ENCODE measurements around the gene GPS2.

GPS2 gene

DNA sequence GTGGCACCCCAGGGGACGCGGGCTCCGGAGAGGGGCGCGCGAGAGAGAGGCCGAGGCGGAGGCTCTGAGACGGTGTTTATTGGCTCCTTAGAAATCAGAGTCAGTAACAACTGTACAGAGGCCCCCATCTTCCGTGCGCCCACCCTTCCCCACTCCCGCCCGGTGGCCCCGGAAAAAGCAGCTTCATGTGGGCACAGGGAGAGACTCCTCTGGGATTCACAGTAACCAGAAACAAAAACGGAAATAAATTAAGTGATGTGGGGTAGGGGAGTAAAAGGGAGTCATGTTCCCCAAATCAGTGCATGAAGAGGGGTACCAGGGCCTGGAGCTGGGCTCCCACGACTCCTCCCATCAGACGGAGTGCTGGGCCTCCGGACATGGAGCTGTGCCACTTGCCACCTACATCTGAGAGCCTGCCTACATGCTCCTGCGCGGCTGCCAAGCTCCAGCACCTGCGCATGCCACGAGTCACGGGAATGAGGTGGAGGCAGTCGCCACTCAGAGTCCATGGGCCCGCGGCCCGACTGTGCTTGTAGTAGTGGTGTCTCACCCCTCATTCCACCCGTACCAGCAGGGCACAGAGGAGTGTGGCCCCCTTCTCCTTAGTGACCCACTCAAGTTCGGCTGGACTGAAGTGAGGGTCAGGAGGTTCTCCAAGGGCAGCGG, 543 bp upstream of the GPS2 start (continued):
- TF ChIP-seq, protein P1, sequence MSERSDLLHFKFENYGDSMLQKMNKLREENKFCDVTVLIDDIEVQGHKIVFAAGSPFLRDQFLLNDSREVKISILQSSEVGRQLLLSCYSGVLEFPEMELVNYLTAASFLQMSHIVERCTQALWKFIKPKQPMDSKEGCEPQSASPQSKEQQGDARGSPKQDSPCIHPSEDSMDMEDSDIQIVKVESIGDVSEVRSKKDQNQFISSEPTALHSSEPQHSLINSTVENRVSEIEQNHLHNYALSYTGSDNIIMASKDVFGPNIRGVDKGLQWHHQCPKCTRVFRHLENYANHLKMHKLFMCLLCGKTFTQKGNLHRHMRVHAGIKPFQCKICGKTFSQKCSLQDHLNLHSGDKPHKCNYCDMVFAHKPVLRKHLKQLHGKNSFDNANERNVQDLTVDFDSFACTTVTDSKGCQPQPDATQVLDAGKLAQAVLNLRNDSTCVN (tag by site-specific recombination; optimal IDR thresholded peaks at IDR 0.05) = no peak
- TF ChIP-seq ZNF843 (tag by site-specific recombination; IDR thresholded peaks at IDR 0.05) (no peak), ZNF521 (tag by site-specific recombination; IDR thresholded peaks at IDR 0.05) (no peak), KLF8 (tag by site-specific recombination; IDR thresholded peaks at IDR 0.05) (no peak; the same call in 1 of the 2 replicates), RBAK (tag by site-specific recombination; IDR thresholded peaks at IDR 0.05) (no peak), ZNF561 (tag by site-specific recombination; IDR thresholded peaks at IDR 0.05; ENCODE audit: borderline replicate concordance) (0 out of 2 replicates have a peak, but pooled peaks have one; percentile 45), ZNF624 (tag by site-specific recombination; IDR thresholded peaks at IDR 0.05) (no peak)

DNA sequence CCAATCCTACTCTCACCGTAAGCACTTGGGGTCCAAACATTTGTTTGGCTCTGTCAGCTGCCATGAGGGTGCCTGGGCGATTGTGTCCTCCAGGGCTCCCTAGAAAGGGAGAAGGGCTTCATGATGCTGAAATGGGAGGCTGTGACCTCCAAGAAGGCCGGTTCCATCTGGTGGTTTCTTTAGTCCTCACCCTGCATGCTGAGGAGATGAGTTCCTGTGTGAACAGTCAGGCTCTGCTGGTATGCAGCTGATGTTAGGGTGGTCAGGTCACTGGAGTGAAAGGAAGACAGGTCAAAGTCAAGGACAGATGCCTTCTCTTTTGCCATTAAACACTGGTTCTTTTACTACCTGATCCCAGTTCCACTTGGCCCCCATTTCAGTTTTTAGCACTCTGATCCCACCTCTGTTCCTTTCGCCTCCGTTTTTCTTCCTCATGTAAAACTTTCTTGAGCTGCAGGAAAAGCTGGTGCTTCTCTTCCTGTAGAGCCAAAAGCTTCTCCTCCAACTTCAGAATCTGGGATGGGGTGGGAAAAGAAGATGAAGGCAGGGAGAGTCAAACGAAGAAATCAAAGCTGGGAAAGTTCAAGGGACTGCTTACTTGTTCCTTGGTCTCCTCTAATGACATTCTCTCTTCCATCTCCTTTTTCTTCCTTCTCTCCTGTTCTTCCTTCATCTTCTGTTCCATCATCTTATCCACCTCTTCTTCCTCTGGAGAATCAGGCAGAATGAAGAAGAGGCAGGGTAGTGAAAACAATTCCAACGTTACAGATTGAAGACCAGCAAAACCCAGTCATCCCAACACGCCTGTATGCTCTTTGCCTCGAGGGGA, 1.1 kb downstream of the GPS2 start:
- ChIA-PET POLR2A (interaction anchor here (0.6 to 4.1 kb wide), 12 partner anchors 8 to 123 kb away, joined by 3 to 42 read pairs (median 4); partner anchors contain the start of genes ACADVL, DLG4, DVL2 and GABARAP), CTCF (interaction anchor here (0.6 to 4.1 kb wide), 11 partner anchors 8 to 1908 kb away, joined by 3 to 22 read pairs (median 5); partner anchors contain the start of genes ACADVL, DLG4 and NEURL4)
- Histone ChIP-seq H3K4me3 (ENCODE audit: low read depth, low read length) (peak overlapping the region; percentile 87), H3K9me3 (ENCODE audit: control insufficient read depth, insufficient read depth, low read depth, low read length) (no peaks in the 10 kb centered on the region), H3K36me3 (ENCODE audit: control insufficient read depth in 2 of 2, insufficient read depth in 1 of 2, low read length in 2 of 2) (peaks cover 46 to 82% of the 10 kb centered on the region in 2 experiments), H3K27ac (ENCODE audit: extremely low read depth, low read depth, low read length) (peak overlapping the region; percentile 98), H3K4me1 (ENCODE audit: control insufficient read depth, insufficient read depth, low read length) (peaks cover 19% of the 10 kb centered on the region)
- TF ChIP-seq, protein P2, sequence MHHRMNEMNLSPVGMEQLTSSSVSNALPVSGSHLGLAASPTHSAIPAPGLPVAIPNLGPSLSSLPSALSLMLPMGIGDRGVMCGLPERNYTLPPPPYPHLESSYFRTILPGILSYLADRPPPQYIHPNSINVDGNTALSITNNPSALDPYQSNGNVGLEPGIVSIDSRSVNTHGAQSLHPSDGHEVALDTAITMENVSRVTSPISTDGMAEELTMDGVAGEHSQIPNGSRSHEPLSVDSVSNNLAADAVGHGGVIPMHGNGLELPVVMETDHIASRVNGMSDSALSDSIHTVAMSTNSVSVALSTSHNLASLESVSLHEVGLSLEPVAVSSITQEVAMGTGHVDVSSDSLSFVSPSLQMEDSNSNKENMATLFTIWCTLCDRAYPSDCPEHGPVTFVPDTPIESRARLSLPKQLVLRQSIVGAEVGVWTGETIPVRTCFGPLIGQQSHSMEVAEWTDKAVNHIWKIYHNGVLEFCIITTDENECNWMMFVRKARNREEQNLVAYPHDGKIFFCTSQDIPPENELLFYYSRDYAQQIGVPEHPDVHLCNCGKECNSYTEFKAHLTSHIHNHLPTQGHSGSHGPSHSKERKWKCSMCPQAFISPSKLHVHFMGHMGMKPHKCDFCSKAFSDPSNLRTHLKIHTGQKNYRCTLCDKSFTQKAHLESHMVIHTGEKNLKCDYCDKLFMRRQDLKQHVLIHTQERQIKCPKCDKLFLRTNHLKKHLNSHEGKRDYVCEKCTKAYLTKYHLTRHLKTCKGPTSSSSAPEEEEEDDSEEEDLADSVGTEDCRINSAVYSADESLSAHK (tag by site-specific recombination; IDR thresholded peaks at IDR 0.05) = peak; percentile 76
- TF ChIP-seq ZNF394 (tag by site-specific recombination; IDR thresholded peaks at IDR 0.05; ENCODE audit: borderline replicate concordance) = peak; percentile 79
- peak; percentile 86 for TF ChIP-seq ZBTB17 (tag by site-specific recombination; IDR thresholded peaks at IDR 0.05)
- TF ChIP-seq, protein P3, sequence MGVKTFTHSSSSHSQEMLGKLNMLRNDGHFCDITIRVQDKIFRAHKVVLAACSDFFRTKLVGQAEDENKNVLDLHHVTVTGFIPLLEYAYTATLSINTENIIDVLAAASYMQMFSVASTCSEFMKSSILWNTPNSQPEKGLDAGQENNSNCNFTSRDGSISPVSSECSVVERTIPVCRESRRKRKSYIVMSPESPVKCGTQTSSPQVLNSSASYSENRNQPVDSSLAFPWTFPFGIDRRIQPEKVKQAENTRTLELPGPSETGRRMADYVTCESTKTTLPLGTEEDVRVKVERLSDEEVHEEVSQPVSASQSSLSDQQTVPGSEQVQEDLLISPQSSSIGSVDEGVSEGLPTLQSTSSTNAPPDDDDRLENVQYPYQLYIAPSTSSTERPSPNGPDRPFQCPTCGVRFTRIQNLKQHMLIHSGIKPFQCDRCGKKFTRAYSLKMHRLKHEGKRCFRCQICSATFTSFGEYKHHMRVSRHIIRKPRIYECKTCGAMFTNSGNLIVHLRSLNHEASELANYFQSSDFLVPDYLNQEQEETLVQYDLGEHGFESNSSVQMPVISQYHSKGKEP (tag by site-specific recombination; IDR thresholded peaks at IDR 0.05) = no peak
- no peak for TF ChIP-seq ZSCAN23 (tag by site-specific recombination; IDR thresholded peaks at IDR 0.05)
- no peak for TF ChIP-seq ZNF747 (tag by site-specific recombination; IDR thresholded peaks at IDR 0.05)
- TF ChIP-seq, protein P4, sequence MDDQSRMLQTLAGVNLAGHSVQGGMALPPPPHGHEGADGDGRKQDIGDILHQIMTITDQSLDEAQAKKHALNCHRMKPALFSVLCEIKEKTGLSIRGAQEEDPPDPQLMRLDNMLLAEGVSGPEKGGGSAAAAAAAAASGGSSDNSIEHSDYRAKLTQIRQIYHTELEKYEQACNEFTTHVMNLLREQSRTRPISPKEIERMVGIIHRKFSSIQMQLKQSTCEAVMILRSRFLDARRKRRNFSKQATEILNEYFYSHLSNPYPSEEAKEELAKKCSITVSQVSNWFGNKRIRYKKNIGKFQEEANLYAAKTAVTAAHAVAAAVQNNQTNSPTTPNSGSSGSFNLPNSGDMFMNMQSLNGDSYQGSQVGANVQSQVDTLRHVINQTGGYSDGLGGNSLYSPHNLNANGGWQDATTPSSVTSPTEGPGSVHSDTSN (CRISPR knock-in tag; IDR thresholded peaks at IDR 0.05) = no peak
- peak; percentile 95 for TF ChIP-seq PRDM1 (tag by site-specific recombination; IDR thresholded peaks at IDR 0.05)
- TF ChIP-seq, protein P5, sequence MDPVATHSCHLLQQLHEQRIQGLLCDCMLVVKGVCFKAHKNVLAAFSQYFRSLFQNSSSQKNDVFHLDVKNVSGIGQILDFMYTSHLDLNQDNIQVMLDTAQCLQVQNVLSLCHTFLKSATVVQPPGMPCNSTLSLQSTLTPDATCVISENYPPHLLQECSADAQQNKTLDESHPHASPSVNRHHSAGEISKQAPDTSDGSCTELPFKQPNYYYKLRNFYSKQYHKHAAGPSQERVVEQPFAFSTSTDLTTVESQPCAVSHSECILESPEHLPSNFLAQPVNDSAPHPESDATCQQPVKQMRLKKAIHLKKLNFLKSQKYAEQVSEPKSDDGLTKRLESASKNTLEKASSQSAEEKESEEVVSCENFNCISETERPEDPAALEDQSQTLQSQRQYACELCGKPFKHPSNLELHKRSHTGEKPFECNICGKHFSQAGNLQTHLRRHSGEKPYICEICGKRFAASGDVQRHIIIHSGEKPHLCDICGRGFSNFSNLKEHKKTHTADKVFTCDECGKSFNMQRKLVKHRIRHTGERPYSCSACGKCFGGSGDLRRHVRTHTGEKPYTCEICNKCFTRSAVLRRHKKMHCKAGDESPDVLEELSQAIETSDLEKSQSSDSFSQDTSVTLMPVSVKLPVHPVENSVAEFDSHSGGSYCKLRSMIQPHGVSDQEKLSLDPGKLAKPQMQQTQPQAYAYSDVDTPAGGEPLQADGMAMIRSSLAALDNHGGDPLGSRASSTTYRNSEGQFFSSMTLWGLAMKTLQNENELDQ (tag by site-specific recombination; IDR thresholded peaks at IDR 0.05; ENCODE audit: low read depth) = no peak
- peak; percentile 82 for TF ChIP-seq ZNF366 (tag by site-specific recombination; conservative IDR thresholded peaks at IDR 0.05)

Measured in HEK293 (cell line).